Suprapubic skin (tissue), 4 donors: ENCODE data around the gene MAN2B2. TPM values are rescaled to one million over a fixed set of nuclear protein-coding genes. Genes with fewer than 3 reads are reported as not detected.
A peak's percentile ranks its signal among the peaks of the same experiment; 100 is the strongest.

Experiments used
- DNase-seq, 2 donors: peaks; one replicate each; pipeline ENCODE4 v3.0.0-alpha.2; 2019; ENCODE audit warnings: low spot score in 2 of 2
- H3K27ac ChIP-seq: fragments of 200-600 bp; sonication (generic); one replicate; pipeline ENCODE4 v1.5.1; 2019
- H3K27me3 ChIP-seq: fragments of 200-600 bp; sonication (generic); one replicate; pipeline ENCODE4 v1.5.1; 2019
- H3K36me3 ChIP-seq: fragments of 200-600 bp; sonication (generic); one replicate; pipeline ENCODE4 v1.5.1; 2019
- H3K4me1 ChIP-seq: fragments of 200-600 bp; sonication (generic); one replicate; pipeline ENCODE4 v1.5.1; 2019
- H3K4me3 ChIP-seq: fragments of 200-600 bp; sonication (generic); one replicate; pipeline ENCODE4 v1.5.1; 2019; ENCODE audit warnings: mild to moderate bottlenecking
- H3K9me3 ChIP-seq: fragments of 200-600 bp; sonication (generic); one replicate; pipeline ENCODE4 v1.5.1; 2019
- CTCF ChIP-seq, 2 donors: fragments of 200-600 bp in 1 of 2; fragments of 450-650 bp in 1 of 2; sonication (generic) in 1 of 2; IDR thresholded peaks; one replicate each; pipeline ENCODE4 v1.5.1; 2016 to 2019; ENCODE audit warnings: antibody characterized with exemption in 2 of 2, mild to moderate bottlenecking in 1 of 2, moderate library complexity in 1 of 2
- EP300 ChIP-seq: sonication (generic); formaldehyde crosslinking; IDR thresholded peaks from one replicate; pipeline ENCODE4 v1.6.1; 2017; ENCODE audit warnings: antibody characterized with exemption
- POLR2A ChIP-seq, 2 donors: fragments of 450-650 bp; IDR thresholded peaks; one replicate each; pipeline ENCODE4 v1.6.1; 2017; ENCODE audit warnings: antibody characterized with exemption in 2 of 2, mild to moderate bottlenecking in 2 of 2, moderate library complexity in 2 of 2
- POLR2AphosphoS5 ChIP-seq, 3 donors: sonication (generic); formaldehyde crosslinking; IDR thresholded peaks; one replicate each; pipeline ENCODE4 v1.6.1; 2017; ENCODE audit warnings: antibody characterized with exemption in 3 of 3
- WGBS: methylation state at CpG from one replicate; pipeline ENCODE4 v1.1.5; 2018; 5-methylcytosine and 5-hydroxymethylcytosine counted together
- total RNA-seq, 4 donors: library from RNA; depleted of rRNA; stranded (reverse); fragments of >200 nt; gene quantifications; one replicate each; pipeline ENCODE4 v1.1.0, GENCODE V29; 2016

Gene MAN2B2
- total RNA-seq, 4 donors from 2014 or later, result 19.6 to 27.9 (median 25.2) TPM

DNA sequence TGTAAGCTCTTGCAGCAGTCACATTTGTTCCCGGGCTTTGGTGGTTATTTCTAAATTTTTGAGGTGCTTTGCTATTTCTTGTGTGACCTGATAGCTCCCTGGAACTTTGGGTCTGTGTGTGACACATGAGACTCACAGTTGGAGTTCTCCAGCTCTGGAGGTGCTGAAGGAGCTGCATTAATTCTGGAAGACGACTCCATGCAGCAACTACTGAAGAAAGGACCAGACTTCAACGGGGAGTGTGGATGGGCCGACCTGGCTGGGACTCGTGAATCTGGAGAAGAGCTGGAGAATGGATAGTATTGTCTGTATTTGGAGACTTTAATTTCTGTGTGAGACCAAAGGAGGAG lies 67.0 kb downstream of the MAN2B2 start:
- Histone ChIP-seq H3K9me3 (no peaks in the 10 kb centered on the region), H3K36me3 (peaks cover 9% of the 10 kb centered on the region), H3K27me3 (no peaks in the 10 kb centered on the region), H3K27ac (peak overlapping the region; percentile 93), H3K4me3 (peak overlapping the region; percentile 72), H3K4me1 (peaks cover 31% of the 10 kb centered on the region)
- 41% methylated on average over 5 of the region's 5 CpGs for WGBS
- peak in 1 of 2 donors; percentile 41 for DNase-seq
- no peak for TF ChIP-seq POLR2AphosphoS5 (IDR thresholded peaks at IDR 0.05)
- no peak for TF ChIP-seq CTCF (IDR thresholded peaks at IDR 0.05)
- no peak for TF ChIP-seq EP300
- TF ChIP-seq POLR2A (IDR thresholded peaks at IDR 0.05), result no peak

DNA sequence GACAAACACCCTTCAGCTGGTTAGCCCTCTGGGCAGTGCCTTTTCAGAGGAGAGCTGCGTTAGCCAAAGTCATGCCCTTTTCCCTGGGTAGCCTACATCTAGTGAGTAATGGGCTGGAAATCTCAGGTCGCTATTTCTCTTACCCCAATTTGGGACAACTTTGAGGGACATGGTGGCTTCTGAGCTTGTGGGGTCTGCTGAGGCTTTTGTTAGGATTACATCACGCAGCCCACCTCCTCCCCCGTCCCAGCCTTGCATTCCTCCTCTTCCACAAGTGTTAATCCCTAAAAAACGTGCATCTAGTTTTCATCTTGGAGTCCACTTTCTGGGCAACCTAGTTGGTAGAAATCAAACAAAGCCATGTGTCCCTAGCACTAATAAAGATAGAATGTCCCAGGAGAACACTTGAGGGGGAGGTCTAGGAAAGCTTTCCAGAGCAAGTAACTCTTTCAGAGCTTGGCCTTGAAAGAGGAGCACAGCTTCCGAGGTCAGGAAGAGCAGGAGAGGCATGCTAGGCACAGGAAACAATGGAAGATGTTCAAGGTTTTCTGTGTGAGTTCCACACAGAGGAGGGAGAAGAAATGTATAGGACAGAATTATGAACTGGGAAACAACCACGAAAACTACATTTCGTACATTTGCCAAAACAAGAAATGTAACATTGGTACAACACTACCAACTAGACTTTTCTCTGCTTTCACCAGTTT lies 68.3 kb downstream of the MAN2B2 start:
- H3K9me3 ChIP-seq, result no peaks in the 10 kb centered on the region
- H3K4me3 ChIP-seq, result no peak overlapping the region
- no peak for TF ChIP-seq POLR2AphosphoS5 (IDR thresholded peaks at IDR 0.05)
- TF ChIP-seq EP300, result no peak
- no peak for TF ChIP-seq POLR2A (IDR thresholded peaks at IDR 0.05)
- TF ChIP-seq CTCF (IDR thresholded peaks at IDR 0.05), result no peak
- H3K27ac ChIP-seq, result no peak overlapping the region
- H3K4me1 ChIP-seq, result peaks cover 31% of the 10 kb centered on the region
- peaks cover 9% of the 10 kb centered on the region for H3K36me3 ChIP-seq
- peak in 1 of 2 donors; percentile 26 for DNase-seq
- no peaks in the 10 kb centered on the region for H3K27me3 ChIP-seq
- 77% methylated on average over 8 of the region's 8 CpGs for WGBS

DNA sequence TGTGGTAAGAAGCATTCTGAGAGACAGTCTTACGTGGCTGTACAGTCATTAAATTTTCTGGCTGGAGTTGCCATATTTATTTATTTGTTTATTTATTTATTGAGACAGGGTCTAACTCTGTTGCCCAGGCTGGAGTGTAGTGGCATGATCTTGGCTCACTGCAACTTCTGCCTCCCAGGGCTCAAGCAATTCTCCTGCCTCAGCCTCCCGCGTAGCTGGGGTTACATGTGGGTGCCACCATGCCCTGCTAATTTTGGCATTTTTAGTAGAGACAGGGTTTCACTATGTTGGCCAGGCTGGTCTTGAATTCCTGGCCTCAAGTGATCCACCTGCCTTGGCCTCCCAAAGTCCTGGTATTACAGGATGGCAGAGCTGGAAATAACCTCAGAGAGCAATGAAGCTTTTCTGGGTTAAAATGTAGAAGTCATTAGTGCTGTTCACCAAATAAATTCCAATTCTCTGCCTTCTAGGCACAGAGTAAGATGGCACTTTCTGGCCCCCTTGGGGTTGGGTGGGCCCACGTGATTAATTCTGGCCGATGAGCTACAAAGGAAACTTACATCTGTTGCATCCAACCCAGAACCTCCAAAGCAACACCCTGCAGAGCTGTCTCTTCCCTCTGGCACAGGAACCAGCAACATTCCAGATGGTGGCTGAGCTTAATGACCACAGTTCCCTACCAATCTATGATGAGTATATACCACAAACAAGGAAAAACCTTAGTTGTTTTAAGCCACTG lies 70.0 kb downstream of the MAN2B2 start:
- WGBS, result 72% methylated on average over 5 of the region's 5 CpGs
- Histone ChIP-seq H3K36me3 (peaks cover 9% of the 10 kb centered on the region), H3K27me3 (no peaks in the 10 kb centered on the region), H3K4me1 (peaks cover 25% of the 10 kb centered on the region), H3K4me3 (no peak overlapping the region), H3K27ac (no peak overlapping the region), H3K9me3 (no peaks in the 10 kb centered on the region)
- peak in 1 of 2 donors; percentile 16 for DNase-seq
- TF ChIP-seq CTCF (IDR thresholded peaks at IDR 0.05), result no peak

- no peaks in the 10 kb centered on the region for H3K27me3 ChIP-seq
- no peak overlapping the region for H3K4me3 ChIP-seq
- 88% methylated on average over 5 of the region's 5 CpGs for WGBS
- no peaks in the 10 kb centered on the region for H3K9me3 ChIP-seq
- peaks cover 14% of the 10 kb centered on the region for H3K4me1 ChIP-seq
- H3K27ac ChIP-seq, result no peak overlapping the region
- peaks cover 7% of the 10 kb centered on the region for H3K36me3 ChIP-seq
- no peak for TF ChIP-seq POLR2A (IDR thresholded peaks at IDR 0.05)
- no peak for TF ChIP-seq CTCF (IDR thresholded peaks at IDR 0.05)
- TF ChIP-seq POLR2AphosphoS5 (IDR thresholded peaks at IDR 0.05), result no peak
- TF ChIP-seq EP300, result no peak
- DNase-seq, result peak in 1 of 2 donors; percentile 6
Measured at GRCh38 chr4:6647169-6647568, 72.2 kb downstream of the MAN2B2 start.

GRCh38 chr4:6647582-6648230 lies 72.7 kb downstream of the MAN2B2 start:
- 75% methylated on average over 6 of the region's 6 CpGs for WGBS

More at GRCh38 chr4:6647582-6648230, 72.7 kb downstream of the MAN2B2 start:
- TF ChIP-seq POLR2A (IDR thresholded peaks at IDR 0.05) (no peak), CTCF (IDR thresholded peaks at IDR 0.05) (no peak), POLR2AphosphoS5 (IDR thresholded peaks at IDR 0.05) (no peak), EP300 (no peak)
- peaks cover 2% of the 10 kb centered on the region for H3K36me3 ChIP-seq
- H3K27ac ChIP-seq, result no peak overlapping the region
- H3K27me3 ChIP-seq, result no peaks in the 10 kb centered on the region
- H3K4me1 ChIP-seq, result peaks cover 9% of the 10 kb centered on the region
- H3K4me3 ChIP-seq, result no peak overlapping the region
- peak in 1 of 2 donors; percentile 11 for DNase-seq
- H3K9me3 ChIP-seq, result no peaks in the 10 kb centered on the region
